OCI-LY3 (cell line): ENCODE results near the gene UBXN10.

Experiments used
- EZH2phosphoT487 ChIP-seq: fragments of 200-600 bp; shearing (Covaris generic); IDR thresholded peaks from 2 replicates; pipeline ENCODE4 v1.6.1; 2018; ENCODE audit warnings: antibody characterized with exemption, mixed run types, low read depth
- TF ChIP-seq, protein P1 (sequence below): fragments of 200-600, 300-600 bp; sonication (generic); IDR thresholded peaks from 2 replicates; pipeline ENCODE4 v1.5.1; 2014; ENCODE audit warnings: antibody characterized with exemption, low read length, low read depth

DNA sequence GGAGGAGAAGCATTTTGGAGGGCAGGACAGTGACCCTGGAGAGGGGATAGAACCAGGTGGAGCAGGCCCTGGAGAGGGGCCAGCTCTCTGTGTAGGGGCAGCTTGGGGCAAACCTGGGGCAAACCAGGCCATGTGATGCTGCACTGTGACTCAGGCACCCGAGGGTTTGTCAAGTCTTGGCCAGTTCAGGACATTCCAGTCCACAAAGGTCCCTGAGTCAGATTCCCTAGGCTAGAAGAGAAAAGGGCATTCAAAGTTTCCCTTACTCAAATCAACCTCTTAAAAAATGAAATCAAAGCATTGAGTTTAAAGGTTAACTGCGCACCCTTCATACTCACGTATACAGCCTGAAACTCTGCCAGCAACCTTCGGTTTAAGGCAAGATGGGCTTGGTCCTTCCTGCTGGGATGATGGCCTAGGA lies 25.6 kb downstream of the UBXN10 start:
- TF ChIP-seq, protein P1, sequence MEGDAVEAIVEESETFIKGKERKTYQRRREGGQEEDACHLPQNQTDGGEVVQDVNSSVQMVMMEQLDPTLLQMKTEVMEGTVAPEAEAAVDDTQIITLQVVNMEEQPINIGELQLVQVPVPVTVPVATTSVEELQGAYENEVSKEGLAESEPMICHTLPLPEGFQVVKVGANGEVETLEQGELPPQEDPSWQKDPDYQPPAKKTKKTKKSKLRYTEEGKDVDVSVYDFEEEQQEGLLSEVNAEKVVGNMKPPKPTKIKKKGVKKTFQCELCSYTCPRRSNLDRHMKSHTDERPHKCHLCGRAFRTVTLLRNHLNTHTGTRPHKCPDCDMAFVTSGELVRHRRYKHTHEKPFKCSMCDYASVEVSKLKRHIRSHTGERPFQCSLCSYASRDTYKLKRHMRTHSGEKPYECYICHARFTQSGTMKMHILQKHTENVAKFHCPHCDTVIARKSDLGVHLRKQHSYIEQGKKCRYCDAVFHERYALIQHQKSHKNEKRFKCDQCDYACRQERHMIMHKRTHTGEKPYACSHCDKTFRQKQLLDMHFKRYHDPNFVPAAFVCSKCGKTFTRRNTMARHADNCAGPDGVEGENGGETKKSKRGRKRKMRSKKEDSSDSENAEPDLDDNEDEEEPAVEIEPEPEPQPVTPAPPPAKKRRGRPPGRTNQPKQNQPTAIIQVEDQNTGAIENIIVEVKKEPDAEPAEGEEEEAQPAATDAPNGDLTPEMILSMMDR, result no peak
- TF ChIP-seq EZH2phosphoT487, result no peak
